GM18519 (cell line): ENCODE results near the gene NOD2.
A peak's percentile ranks its signal among the peaks of the same experiment; 100 is the strongest.

ENCODE experiments used
- ATAC-seq: cut with Tn5 transposase; IDR thresholded peaks from one replicate; pipeline ENCODE4 v1.9.1; 2021; ENCODE audit warnings: mild to moderate bottlenecking, moderate library complexity; ENCODE audit not compliant: unreplicated experiment, low FRiP score

NOD2 gene

GRCh38 chr16:50740736-50741135, 47.3 kb downstream of the NOD2 start:
- no peak for ATAC-seq

GRCh38 chr16:50741225-50741780, 47.9 kb downstream of the NOD2 start:
- no peak for ATAC-seq

GRCh38 chr16:50741781-50742575, 48.6 kb downstream of the NOD2 start, which contains the start of gene CYLD:
Gene CYLD, plus strand, starts transcription at chr16:50742086. Its CDS starts 7,613 bp downstream, at chr16:50749699.
- peak; percentile 87 for ATAC-seq

GRCh38 chr16:50742576-50743200, 49.3 kb downstream of the NOD2 start:
- ATAC-seq, result no peak

- ATAC-seq, result no peak
These were observed 50.3 kb downstream of the NOD2 start for GRCh38 chr16:50743581-50744225.

GRCh38 chr16:50744881-50745280, 51.5 kb downstream of the NOD2 start:
- no peak for ATAC-seq

GRCh38 chr16:50745940-50746339, 52.5 kb downstream of the NOD2 start:
- ATAC-seq, result no peak

GRCh38 chr16:50747207-50747956, 54.0 kb downstream of the NOD2 start:
- no peak for ATAC-seq

- ATAC-seq, result no peak
These were observed 58.1 kb downstream of the NOD2 start for GRCh38 chr16:50751528-50751927.

GRCh38 chr16:50752471-50753235, 59.2 kb downstream of the NOD2 start:
- ATAC-seq, result no peak

GRCh38 chr16:50756473-50756872, 63.1 kb downstream of the NOD2 start:
- ATAC-seq, result no peak

GRCh38 chr16:50761267-50761666, 67.9 kb downstream of the NOD2 start:
- ATAC-seq, result no peak

- no peak for ATAC-seq
These were observed 68.8 kb downstream of the NOD2 start for GRCh38 chr16:50762241-50762640.

- ATAC-seq, result no peak
These were observed 69.8 kb downstream of the NOD2 start for GRCh38 chr16:50763211-50763610.

GRCh38 chr16:50765260-50765659, 71.9 kb downstream of the NOD2 start:
- ATAC-seq, result no peak

- ATAC-seq, result no peak
These were observed 72.5 kb downstream of the NOD2 start for GRCh38 chr16:50765861-50766260.

- no peak for ATAC-seq
These were observed 73.8 kb downstream of the NOD2 start for GRCh38 chr16:50767197-50767596.

- ATAC-seq, result no peak
These were observed 78.0 kb downstream of the NOD2 start for GRCh38 chr16:50771366-50771765.

GRCh38 chr16:50774405-50774804, 81.0 kb downstream of the NOD2 start:
- ATAC-seq, result no peak

- no peak for ATAC-seq
These were observed 81.6 kb downstream of the NOD2 start for GRCh38 chr16:50774960-50775359.
